ENCODE measurements around the gene S1PR4. TPM values are rescaled to one million over a fixed set of nuclear protein-coding genes. Genes with fewer than 3 reads are reported as not detected.

The S1PR4 gene
- total and polyA plus RNA-seq, 4 donors = 7.3 to 40.5 (median 16.8) TPM

GRCh38 chr19:3196933-3197205 is 18.3 kb downstream of the S1PR4 start:
- H3K4me1 ChIP-seq (ENCODE audit: control insufficient read depth in 5 of 5, insufficient read depth in 5 of 5, low read length in 5 of 5) = no peaks in the 10 kb centered on the region
- no peaks in the 10 kb centered on the region for H3K27me3 ChIP-seq (ENCODE audit: control insufficient read depth in 3 of 3, insufficient read depth in 3 of 3, low read length in 2 of 3)
- no peak overlapping the region for H3K27ac ChIP-seq (ENCODE audit: low read depth in 1 of 2, low read length in 1 of 2)
- no peaks in the 10 kb centered on the region for H3K9me3 ChIP-seq (ENCODE audit: control insufficient read depth in 4 of 4, insufficient read depth in 3 of 4, low read length in 3 of 4)
- H3K4me3 ChIP-seq = no peak overlapping the region
- H3K9ac ChIP-seq (ENCODE audit: insufficient read depth in 1 of 2, low read length in 2 of 2) = no peak overlapping the region
- 94 to 99% methylated on average over 12 to 14 of the region's 14 CpGs for WGBS, 2 donors
- TF ChIP-seq CTCF (IDR thresholded peaks at IDR 0.05; ENCODE audit: control extremely low read depth, extremely low read depth) = no peak
- H3K36me3 ChIP-seq (ENCODE audit: control insufficient read depth in 4 of 4, insufficient read depth in 4 of 4, low read length in 4 of 4) = peaks cover 0 to 50% (median 0%) of the 10 kb centered on the region in 4 donors
- ATAC-seq (ENCODE audit: insufficient read depth, low FRiP score) (no peak), DNase-seq (no peak)

- no peak overlapping the region for H3K27ac ChIP-seq (ENCODE audit: low read depth in 1 of 2, low read length in 1 of 2)
- H3K9ac ChIP-seq (ENCODE audit: insufficient read depth in 1 of 2, low read length in 2 of 2) = no peak overlapping the region
- no peaks in the 10 kb centered on the region for H3K27me3 ChIP-seq (ENCODE audit: control insufficient read depth in 3 of 3, insufficient read depth in 3 of 3, low read length in 2 of 3)
- ATAC-seq (ENCODE audit: insufficient read depth, low FRiP score) (no peak), DNase-seq (no peak)
- H3K36me3 ChIP-seq (ENCODE audit: control insufficient read depth in 4 of 4, insufficient read depth in 4 of 4, low read length in 4 of 4) = peaks cover 0 to 46% (median 0%) of the 10 kb centered on the region in 4 donors
- TF ChIP-seq CTCF (IDR thresholded peaks at IDR 0.05; ENCODE audit: control extremely low read depth, extremely low read depth) = no peak
- no peaks in the 10 kb centered on the region for H3K9me3 ChIP-seq (ENCODE audit: control insufficient read depth in 4 of 4, insufficient read depth in 3 of 4, low read length in 3 of 4)
- 94 to 95% methylated on average over 43 of the region's 43 CpGs for WGBS, 2 donors
- no peak overlapping the region for H3K4me3 ChIP-seq
- H3K4me1 ChIP-seq (ENCODE audit: control insufficient read depth in 5 of 5, insufficient read depth in 5 of 5, low read length in 5 of 5) = no peaks in the 10 kb centered on the region
Observed at GRCh38 chr19:3198901-3199700, 20.5 kb downstream of the S1PR4 start.

- 97% methylated on average over 37 to 39 of the region's 39 CpGs for WGBS, 2 donors
- no peak for ATAC-seq (ENCODE audit: insufficient read depth, low FRiP score)
- H3K36me3 ChIP-seq (ENCODE audit: control insufficient read depth in 4 of 4, insufficient read depth in 4 of 4, low read length in 4 of 4) = peaks cover 0 to 59% (median under 1%) of the 10 kb centered on the region in 4 donors
- no peak overlapping the region for H3K9ac ChIP-seq (ENCODE audit: insufficient read depth in 1 of 2, low read length in 2 of 2)
- no peaks in the 10 kb centered on the region for H3K4me1 ChIP-seq (ENCODE audit: control insufficient read depth in 5 of 5, insufficient read depth in 5 of 5, low read length in 5 of 5)
- H3K27ac ChIP-seq (ENCODE audit: low read depth in 1 of 2, low read length in 1 of 2) = no peak overlapping the region
- H3K4me3 ChIP-seq = no peak overlapping the region
- no peak for DNase-seq
- no peaks in the 10 kb centered on the region for H3K9me3 ChIP-seq (ENCODE audit: control insufficient read depth in 4 of 4, insufficient read depth in 3 of 4, low read length in 3 of 4)
- no peak for TF ChIP-seq CTCF (IDR thresholded peaks at IDR 0.05; ENCODE audit: control extremely low read depth, extremely low read depth)
- H3K27me3 ChIP-seq (ENCODE audit: control insufficient read depth in 3 of 3, insufficient read depth in 3 of 3, low read length in 2 of 3) = no peaks in the 10 kb centered on the region
Observed at GRCh38 chr19:3201072-3201700, 22.6 kb downstream of the S1PR4 start.

Measured in lung (tissue), 12 donors.